HCT116 (cell line): Measurements from ENCODE around the gene STAT6. TPM values are rescaled to one million over a fixed set of nuclear protein-coding genes. Genes with fewer than 3 reads are reported as not detected.

Source experiments
- ATAC-seq: fragments of 200-7000 bp; cut with Tn5 transposase; 2 replicates; pipeline ENCODE4 v1.9.1; 2020; ENCODE audit warnings: mild to moderate bottlenecking, moderate library complexity
- BruUV-seq: library from RNA; stranded (reverse); fragments of 400-500 nt; replicated peaks from 2 replicates; lab custom pipeline; 2021; lab: Mats Ljungman, UMichigan
- CTCF ChIA-PET: fragments of 300-600 bp; sonication (Branson Sonifier 250); formaldehyde crosslinking; loops from one replicate; lab custom pipeline; 2021; ENCODE audit warnings: antibody characterized with exemption; lab: Charles Lee
- POLR2A ChIA-PET: fragments of 300-600, 350-600 bp; sonication (Branson Sonifier 250); formaldehyde crosslinking; loops from one replicate; lab custom pipeline; 2021; ENCODE audit warnings: antibody characterized with exemption; lab: Charles Lee
- RAD21 ChIA-PET, 2 experiments: fragments of 300-600 bp; sonication (Branson Sonifier 250); formaldehyde crosslinking; loops; one replicate each; lab custom pipeline; 2023; ENCODE audit warnings: low total read pairs in 2 of 2; ENCODE audit not compliant: uncharacterized antibody in 2 of 2, unreplicated experiment in 2 of 2, low non-redundant PET in 1 of 2; lab: Charles Lee
- DNase-seq: peaks from one replicate; pipeline ENCODE4 v3.0.0-alpha.2; 2010; ENCODE audit warnings: low read depth, low spot score
- H2AFZ ChIP-seq: fragments of 200-600 bp; shearing (Covaris generic), sonication (generic); 2 replicates; pipeline ENCODE4 v1.6.1; 2017; ENCODE audit warnings: low read depth, mixed run types, mixed read lengths, antibody characterized with exemption, low read length; ENCODE audit not compliant: poor library complexity, severe bottlenecking
- H3K27ac ChIP-seq: 2 replicates; pipeline ENCODE4 v1.5.1; 2012; ENCODE audit warnings: low read depth, low read length
- H3K27me3 ChIP-seq: fragments of 200-600 bp; sonication (generic); 2 replicates; pipeline ENCODE4 v1.6.1; 2016; ENCODE audit warnings: mixed run types, low read length, mixed read lengths; ENCODE audit not compliant: insufficient read depth
- H3K36me3 ChIP-seq, 2 experiments: fragments of 200-500 bp in 1 of 2; fragments of 200-600 bp in 1 of 2; sonication (Bioruptor generic) in 1 of 2; sonication (generic) in 1 of 2; 2 replicates each; pipeline versions ENCODE4 v1.5.1 to v1.6.1; 2014 to 2016; ENCODE audit warnings: low read length in 2 of 2, inconsistent platforms in 1 of 2, mixed read lengths in 1 of 2, mixed run types in 1 of 2; ENCODE audit not compliant: insufficient read depth in 2 of 2, control insufficient read depth in 1 of 2
- H3K4me1 ChIP-seq, 2 experiments: fragments of 200-600 bp in 1 of 2; sonication (generic) in 1 of 2; 2 replicates each; pipeline versions ENCODE4 v1.5.1 to v1.6.1; 2012 to 2017; ENCODE audit warnings: low read length in 2 of 2, inconsistent platforms in 1 of 2, mild to moderate bottlenecking in 1 of 2, mixed read lengths in 1 of 2, mixed run types in 1 of 2, moderate library complexity in 1 of 2; ENCODE audit not compliant: insufficient read depth in 2 of 2, control insufficient read depth in 1 of 2
- H3K4me2 ChIP-seq: fragments of 200-600 bp; sonication (generic); 2 replicates; pipeline ENCODE4 v1.6.1; 2017; ENCODE audit warnings: mixed run types, low read length, mixed read lengths
- H3K4me3 ChIP-seq, 2 experiments: fragments of 200-600 bp in 1 of 2; sonication (generic) in 1 of 2; replicated peaks in 1 of 2; 2 replicates each; pipeline ENCODE4 v1.5.1; 2011 to 2016; ENCODE audit warnings: low read length in 2 of 2, control low read depth in 1 of 2, low read depth in 1 of 2, mild to moderate bottlenecking in 1 of 2, mixed read lengths in 1 of 2, mixed run types in 1 of 2
- H3K79me2 ChIP-seq: fragments of 200-600 bp; sonication (generic); 2 replicates; pipeline ENCODE4 v1.6.1; 2017; ENCODE audit warnings: mild to moderate bottlenecking, mixed run types, low read length, moderate library complexity, mixed read lengths; ENCODE audit not compliant: insufficient read depth
- H3K9ac ChIP-seq: fragments of 200-600 bp; sonication (generic); 2 replicates; pipeline ENCODE4 v1.6.1; 2016; ENCODE audit warnings: low read length, mixed read lengths
- H3K9me2 ChIP-seq: fragments of 200-600 bp; sonication (generic), shearing (Covaris generic); 2 replicates; pipeline ENCODE4 v1.6.1; 2017; ENCODE audit warnings: mixed run types, mild to moderate bottlenecking, moderate library complexity; ENCODE audit not compliant: insufficient read depth
- H3K9me3 ChIP-seq, 2 experiments: fragments of 200-500 bp in 1 of 2; fragments of 200-600 bp in 1 of 2; sonication (Bioruptor generic) in 1 of 2; sonication (generic) in 1 of 2; 2 replicates each; pipeline ENCODE4 v1.6.1; 2014 to 2017; ENCODE audit warnings: low read length in 2 of 2, mixed read lengths in 2 of 2, inconsistent platforms in 1 of 2, low read depth in 1 of 2, mild to moderate bottlenecking in 1 of 2, mixed run types in 1 of 2, moderate library complexity in 1 of 2; ENCODE audit not compliant: control insufficient read depth in 1 of 2, insufficient read depth in 1 of 2
- H4K20me1 ChIP-seq: fragments of 200-600 bp; sonication (generic), shearing (Covaris generic); 2 replicates; pipeline ENCODE4 v1.6.1; 2017; ENCODE audit warnings: mixed run types, mild to moderate bottlenecking, moderate library complexity; ENCODE audit not compliant: insufficient read depth
- CTCF ChIP-seq, 3 experiments: fragments of 200-600 bp in 1 of 3; sonication (generic) in 1 of 3; IDR thresholded peaks in 2 of 3; conservative IDR thresholded peaks in 1 of 3; 2 replicates each; pipeline ENCODE4 v1.5.1; 2012 to 2017; ENCODE audit warnings: low read depth in 2 of 3, low read length in 2 of 3, antibody characterized with exemption in 1 of 3, borderline replicate concordance in 1 of 3, control low read depth in 1 of 3, mild to moderate bottlenecking in 1 of 3, mixed read lengths in 1 of 3, mixed run types in 1 of 3, moderate library complexity in 1 of 3; ENCODE audit not compliant: insufficient read depth in 1 of 3
- JUND ChIP-seq: IDR thresholded peaks from 2 replicates; pipeline ENCODE4 v1.6.1; 2012
- ZBTB33 ChIP-seq: IDR thresholded peaks from 2 replicates; pipeline ENCODE4 v1.6.1; 2011; ENCODE audit warnings: mild to moderate bottlenecking, low read length, moderate library complexity; ENCODE audit not compliant: insufficient replicate concordance; ENCODE audit errors: extremely low read depth
- intact Hi-C: fragments of 100-400 bp; cut with micrococcal nuclease; formaldehyde crosslinking; loops from 2 replicates; pipeline ENCODE4 v1.10.0; 2022
- total RNA-seq: library from RNA; stranded (reverse); gene quantifications from one replicate; pipeline ENCODE4 v1.2.1, GENCODE V29; 2021; ENCODE audit not compliant: unreplicated experiment
- TF ChIP-seq, protein P1 (sequence below): IDR thresholded peaks from 2 replicates; pipeline ENCODE4 v1.6.1; 2012
- TF ChIP-seq, protein P2 (sequence below): IDR thresholded peaks from 2 replicates; pipeline ENCODE4 v1.6.1; 2012

STAT6 gene
- total RNA-seq, 1 experiment from 2014 or later: 78.5 TPM

DNA sequence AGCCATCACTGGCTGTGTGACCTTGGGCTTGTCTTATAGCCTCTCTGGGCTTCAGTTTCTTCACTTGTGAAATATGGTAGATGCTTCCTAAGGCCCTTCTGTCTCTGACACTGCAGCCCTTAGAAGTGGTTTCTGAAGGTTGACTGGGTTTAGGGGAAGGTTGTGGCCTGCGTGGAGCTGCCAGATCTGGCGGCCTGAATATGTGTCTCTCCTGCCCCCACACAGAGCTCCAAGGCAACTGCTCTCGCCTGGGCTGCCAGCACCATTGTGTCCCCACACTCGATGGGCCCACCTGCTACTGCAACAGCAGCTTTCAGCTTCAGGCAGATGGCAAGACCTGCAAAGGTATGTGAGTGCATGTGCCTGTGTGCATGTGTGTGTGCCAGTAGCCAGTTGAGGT is 32.3 kb upstream of the STAT6 start (continued):
- TF ChIP-seq, protein P1, sequence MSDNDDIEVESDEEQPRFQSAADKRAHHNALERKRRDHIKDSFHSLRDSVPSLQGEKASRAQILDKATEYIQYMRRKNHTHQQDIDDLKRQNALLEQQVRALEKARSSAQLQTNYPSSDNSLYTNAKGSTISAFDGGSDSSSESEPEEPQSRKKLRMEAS: no peak
- TF ChIP-seq ZBTB33: no peak
- TF ChIP-seq, protein P2, sequence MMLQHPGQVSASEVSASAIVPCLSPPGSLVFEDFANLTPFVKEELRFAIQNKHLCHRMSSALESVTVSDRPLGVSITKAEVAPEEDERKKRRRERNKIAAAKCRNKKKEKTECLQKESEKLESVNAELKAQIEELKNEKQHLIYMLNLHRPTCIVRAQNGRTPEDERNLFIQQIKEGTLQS: no peak

DNA sequence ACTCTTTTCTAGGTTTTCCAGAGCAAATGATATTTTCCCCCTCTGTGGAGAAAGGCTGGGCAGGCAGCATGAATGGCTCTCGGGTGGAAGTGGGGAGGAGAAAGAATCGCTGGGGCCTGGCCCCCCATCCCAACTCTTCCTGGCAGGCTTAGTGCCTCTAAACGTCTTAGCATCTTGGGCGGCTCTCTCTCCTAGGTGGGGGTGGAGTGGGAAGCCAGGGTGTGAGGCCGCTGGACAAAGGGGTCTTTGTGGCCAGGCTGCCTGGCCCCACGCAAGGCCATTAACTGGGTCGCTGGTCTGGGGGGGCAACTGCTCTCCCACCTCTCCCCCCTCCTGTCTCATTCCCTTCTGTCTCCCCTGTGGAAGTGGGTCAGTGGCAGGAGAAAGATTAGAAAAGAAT is 31.6 kb upstream of the STAT6 start:
- no peaks in the 10 kb centered on the region for H3K9me3 ChIP-seq
- H3K9ac ChIP-seq: no peak overlapping the region
- intact Hi-C loops: no loop called here
- no peaks in the 10 kb centered on the region for H3K9me2 ChIP-seq
- no peak overlapping the region for H3K27ac ChIP-seq
- RAD21 ChIA-PET: no interaction called here
- POLR2A ChIA-PET: interaction anchor here (1.1 kb wide), 1 partner anchor 15 kb away, joined by 4 read pairs; the partner anchor contains the start of gene LRP1
- H3K4me1 ChIP-seq: no peaks in the 10 kb centered on the region
- no peaks in the 10 kb centered on the region for H3K79me2 ChIP-seq
- H4K20me1 ChIP-seq: no peaks in the 10 kb centered on the region
- no peak overlapping the region for H2AFZ ChIP-seq
- ATAC-seq: no peak
- no TSS peak for BruUV-seq
- H3K4me2 ChIP-seq: no peak overlapping the region
- no peak for DNase-seq
- H3K4me3 ChIP-seq: no peak overlapping the region
- TF ChIP-seq CTCF (IDR thresholded peaks at IDR 0.05 in 2 of 3, conservative IDR thresholded peaks at IDR 0.05 in 1 of 3; ENCODE audit: borderline replicate concordance in 1 of 3, insufficient read depth in 1 of 3, low read depth in 2 of 3, low read length in 2 of 3) (no peak), JUND (no peak)
- TF ChIP-seq, all 23 proteins: peak for 0
- peaks cover 0 to 18% of the 10 kb centered on the region in 2 experiments; a peak in 2 of 4 replicates for H3K36me3 ChIP-seq
- H3K27me3 ChIP-seq: no peaks in the 10 kb centered on the region
- CTCF ChIA-PET: no interaction called here
